Fibroblast of skin of left biceps (primary cell): ENCODE measurements around the gene COG5.

Source experiments
- DNase-seq, 2 experiments: peaks; one replicate each; pipeline ENCODE4 v3.0.0-alpha.2; 2013; ENCODE audit warnings: low read depth in 2 of 2

Gene COG5

DNA sequence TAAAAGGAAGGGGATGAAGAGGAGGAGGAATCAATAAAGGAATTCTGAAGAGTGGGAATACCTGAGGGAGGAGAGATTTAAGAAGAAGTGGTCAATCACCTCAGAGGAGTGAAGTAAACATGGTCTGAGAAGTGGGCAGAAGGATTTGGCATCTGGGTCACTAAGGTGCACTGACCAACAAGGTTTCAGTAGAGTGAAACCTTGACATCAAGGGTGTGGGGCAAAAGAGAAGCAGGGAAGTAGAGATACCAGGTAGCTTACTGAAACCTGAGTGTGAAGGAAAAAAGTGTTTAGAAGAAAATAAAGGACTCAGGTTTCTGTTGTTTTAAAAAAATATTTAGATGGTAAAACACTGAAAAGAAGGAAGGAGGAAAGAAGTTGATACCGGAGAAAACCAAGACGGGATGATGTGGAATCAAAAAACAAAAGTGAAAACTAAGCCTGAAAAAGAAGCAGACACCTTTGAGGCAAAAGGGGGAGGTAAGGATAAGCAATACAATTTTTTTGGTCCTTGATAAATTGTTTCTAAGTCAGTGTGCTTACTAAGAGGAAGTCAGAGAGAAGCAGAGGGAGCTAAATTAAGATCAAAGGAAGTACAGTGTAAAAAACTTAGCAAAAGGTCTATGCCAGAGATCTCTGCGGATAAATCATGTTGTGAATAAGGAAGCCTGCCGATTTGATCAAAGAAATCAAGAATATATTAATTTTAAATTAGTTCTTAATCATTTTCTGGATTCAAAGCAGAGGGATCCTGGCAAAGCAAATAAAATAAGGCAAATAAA, 231.0 kb downstream of the COG5 start:
- no peak for DNase-seq

DNA sequence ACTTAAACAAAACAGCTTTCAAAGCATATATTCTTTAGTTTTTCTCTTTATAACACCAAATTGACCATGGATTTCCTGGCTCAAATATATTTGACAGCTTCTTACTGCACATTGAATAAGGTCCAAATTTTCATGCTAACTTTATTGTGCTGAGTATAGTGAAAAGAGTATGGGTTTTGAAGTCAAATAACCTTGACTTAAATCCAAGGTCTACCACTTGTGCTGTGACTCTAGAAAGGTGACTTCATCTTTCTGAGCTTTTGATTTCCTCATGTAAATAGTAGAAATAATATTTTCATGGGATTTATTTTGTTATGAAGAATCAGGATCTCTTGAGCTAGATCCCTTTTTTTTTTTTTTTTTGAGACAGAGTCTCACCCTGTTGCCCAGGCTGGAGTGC, 233.2 kb downstream of the COG5 start:
- no peak for DNase-seq

DNA sequence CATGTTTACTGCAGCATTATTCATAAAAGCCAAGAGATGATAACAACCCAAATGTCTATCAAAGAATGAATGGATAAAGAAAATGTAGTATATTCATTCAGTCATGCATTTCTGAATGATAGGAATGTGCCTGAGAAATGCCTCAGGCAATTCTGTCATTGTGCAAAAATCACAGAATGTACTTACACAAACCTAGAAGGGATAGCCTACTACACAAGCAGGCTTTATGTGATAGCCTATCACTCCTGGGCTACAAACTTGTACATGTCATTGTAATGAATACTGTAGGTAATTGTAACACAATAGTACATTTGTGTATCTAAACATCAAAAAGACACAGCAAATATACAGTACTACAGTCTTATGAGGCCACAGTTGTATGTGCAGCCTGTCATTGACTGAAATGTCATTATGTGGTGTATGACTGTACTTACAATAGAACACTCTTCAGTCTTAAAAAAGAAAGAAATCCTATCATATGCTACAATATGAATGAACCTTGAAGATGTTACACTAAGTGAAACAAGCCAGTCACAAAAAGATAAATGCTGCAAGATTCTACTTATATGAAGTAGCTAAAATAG, 235.6 kb downstream of the COG5 start:
- no peak for DNase-seq

DNA sequence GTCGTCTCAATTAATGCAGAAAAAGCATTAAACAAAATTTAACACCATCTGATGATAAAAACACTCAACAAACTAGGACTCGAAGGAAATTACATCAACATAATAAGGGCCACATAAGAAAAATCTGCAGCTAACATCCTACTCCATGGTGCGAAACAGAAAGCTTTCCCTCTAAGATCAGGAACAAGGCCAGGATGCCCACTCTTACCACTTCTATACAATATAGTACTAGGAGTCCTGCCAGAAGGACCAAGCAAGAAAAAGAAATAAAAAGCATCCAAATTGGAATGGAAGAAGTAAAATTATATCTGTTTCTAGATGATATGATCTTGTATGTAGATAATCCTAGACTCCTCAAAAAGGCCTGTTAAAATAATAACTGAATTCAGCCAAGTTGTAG, 237.7 kb downstream of the COG5 start:
- DNase-seq = no peak

DNA sequence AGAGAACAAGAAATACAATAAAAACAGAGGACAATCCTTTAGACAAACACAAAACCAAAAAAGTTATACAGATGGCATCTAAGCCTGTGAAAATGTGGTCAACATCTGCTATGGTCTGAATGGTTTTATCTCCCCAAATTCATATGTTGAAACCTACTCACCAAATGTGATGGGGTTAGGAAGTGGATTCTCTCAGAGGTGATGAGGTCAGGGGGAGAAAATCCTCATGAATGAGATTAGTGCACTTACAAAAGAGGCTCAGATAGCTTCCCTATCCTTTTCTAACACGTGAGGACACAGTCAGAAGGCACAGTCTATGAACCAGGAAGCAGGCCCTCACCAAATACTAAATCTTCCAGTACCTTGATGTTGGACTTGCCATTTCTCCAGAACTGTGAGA, 241.7 kb downstream of the COG5 start:
- no peak for DNase-seq

DNA sequence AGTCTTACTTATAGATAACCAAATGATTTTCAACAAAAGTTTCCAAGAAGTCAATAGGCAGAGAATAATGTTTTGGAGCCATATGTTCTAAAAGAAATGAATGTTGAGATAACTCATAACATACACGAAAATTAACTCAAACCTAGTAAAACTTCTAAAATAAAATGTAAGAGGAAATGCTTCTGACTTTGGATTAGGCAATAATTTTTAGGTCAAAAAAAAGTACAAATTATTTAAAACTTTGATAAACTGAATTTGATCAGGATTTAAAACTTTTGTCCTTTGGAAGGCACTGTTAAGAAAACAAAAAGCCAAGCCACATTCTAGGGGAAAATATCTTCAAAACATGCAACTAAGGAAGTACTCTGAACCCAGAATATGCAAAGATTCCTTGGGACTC, 242.1 kb downstream of the COG5 start:
- no peak for DNase-seq

DNA sequence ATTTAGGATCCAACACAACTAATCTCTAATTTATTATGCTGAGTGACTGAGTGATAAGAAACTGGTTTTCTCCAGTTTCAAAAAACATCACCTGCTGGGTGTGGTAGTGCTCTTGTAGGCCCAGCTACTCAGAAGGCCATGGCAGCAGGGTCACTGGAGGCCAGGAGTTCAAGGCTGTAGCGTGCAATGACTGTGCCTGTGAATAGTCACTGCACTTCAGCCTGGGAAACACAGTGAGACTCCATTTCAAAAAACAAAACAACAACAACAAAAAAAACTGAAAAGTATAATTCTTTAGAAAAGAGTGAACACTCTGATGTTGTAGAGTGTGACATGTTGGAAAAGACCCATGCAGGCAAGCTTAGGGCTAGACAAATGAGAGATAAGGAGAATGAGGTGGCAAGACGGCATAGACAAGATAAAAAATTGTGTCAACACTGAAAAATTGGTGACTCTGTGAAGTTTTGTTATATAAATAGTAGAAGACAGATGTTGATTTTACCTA, 243.9 kb downstream of the COG5 start:
- no peak for DNase-seq

DNA sequence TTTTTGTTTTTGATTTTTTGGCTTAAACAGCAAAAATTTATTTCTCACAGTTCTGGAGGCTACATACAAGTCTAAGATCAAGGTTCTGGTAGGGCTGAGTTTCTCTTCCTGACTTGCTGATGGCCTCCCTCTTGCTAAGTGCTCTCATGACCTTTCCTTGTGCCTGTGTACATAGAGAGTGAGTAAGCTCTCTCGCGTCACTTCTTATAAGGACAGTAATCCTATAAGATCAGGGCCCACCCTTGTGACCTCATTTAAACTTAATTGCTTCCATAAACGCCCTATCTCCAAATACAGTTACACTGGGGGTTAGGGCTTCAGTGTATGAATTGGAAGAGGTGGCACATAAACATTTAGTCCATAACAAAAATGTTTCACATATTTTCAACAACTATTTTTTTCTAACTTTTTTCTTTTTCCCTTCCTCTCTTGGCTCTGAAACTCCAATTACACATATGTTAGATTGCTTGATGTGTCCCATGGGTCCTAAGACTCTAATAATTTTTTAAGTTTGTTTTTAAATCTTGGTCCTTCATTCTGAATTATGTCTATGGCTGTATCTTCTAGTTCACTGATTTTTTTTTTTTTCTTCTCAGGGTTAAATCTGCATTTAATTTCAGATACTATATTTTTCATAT, 245.1 kb downstream of the COG5 start:
- no peak for DNase-seq

DNA sequence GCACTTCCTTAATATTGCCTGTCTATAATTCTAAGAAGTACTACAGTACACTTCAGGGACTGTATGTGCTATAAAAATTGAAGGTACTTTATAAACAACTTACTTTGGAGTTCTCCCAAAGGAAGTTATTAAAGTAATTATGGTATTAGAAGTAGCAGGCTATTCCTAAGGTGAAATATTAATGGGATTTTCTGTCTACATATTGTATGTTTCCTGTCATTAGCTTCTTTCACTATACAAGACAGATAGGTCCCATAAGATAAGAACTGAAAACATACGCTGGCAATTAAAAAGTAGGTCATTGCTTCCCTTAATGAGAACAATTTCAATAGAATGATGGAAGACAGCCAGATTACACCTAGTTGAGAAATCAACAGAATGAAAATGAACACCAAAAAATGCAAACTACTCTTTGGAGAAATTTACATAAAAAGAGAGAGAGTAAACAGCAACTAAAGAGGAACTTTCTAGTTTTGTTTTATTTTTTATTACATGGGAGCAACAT, 248.0 kb downstream of the COG5 start:
- DNase-seq = no peak

DNA sequence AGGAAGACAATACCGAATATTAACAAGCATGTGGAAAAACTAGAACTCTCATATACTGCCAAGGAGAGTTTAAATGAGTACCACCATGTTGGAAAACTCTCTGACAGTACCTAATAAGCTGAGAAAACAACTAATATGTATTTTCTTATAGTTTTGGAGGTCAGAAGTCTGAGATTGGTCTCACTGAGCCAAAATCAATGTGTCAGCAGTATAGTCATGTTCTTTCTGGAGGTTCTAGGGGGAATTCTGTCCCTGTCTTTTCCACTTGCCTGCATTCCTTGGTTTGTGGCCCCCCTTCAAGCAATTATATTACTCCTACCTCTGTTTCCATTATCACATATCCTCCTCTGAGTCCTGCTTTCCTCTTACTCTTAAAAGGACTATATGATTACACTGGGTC, 250.4 kb downstream of the COG5 start:
- no peak for DNase-seq

DNA sequence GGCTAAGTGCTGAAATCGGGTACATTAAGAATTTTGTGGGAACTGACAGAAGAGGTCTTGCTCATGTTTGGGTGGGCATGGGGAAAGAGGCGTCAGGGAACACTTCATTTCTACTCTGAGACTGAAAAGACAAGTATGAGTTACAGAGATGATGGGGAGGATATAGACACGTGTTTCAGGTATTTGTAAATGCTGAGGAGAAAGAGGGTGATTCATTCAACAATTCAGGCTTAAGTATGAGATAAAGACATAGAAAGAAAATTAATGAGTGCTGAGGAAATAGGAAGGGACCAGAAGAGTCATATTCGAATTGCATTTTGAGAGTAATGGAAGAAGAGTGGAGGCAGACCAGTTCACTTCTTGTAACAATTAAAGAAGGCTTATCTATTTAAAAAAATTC, 251.3 kb downstream of the COG5 start:
- DNase-seq = peak in 1 of 2 experiments; percentile 9

DNA sequence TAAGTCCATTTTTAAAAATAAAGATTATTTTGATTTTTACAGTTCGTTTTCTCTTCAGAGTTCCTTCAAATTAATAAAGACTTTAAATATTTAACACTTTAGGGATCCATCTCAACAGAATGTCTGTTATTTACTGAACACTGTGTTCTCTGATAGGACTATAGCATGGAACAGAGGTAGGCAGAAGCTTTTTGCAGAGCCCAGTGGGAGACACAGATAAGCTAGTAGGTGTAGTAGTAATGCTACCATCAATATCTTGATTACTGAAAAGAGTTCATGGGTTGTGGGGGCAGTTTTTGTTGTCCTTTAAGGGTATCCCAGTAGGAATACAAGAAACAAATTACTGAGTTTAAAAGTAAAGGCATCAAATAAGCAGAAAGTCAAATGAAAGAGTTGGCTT, 254.4 kb downstream of the COG5 start:
- no peak for DNase-seq

DNA sequence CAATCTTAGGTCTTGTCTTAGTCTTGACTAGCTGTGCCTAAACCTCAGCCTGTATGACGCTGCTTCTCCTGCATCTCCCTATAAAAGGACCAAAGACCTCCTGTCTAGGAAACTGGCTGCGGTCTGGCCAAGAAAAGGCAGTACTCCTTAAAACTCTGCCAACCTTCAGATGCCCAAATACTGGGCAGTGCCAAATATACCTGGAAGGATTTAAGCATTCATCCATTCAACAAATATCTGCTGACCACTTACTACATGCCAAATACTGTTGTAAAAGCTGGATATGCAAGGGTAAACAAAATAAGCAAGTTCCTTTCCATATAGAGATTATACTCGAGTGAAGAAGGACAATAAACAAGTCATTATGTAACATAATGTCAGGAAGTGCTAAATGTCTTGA, 259.1 kb downstream of the COG5 start:
- DNase-seq = no peak

DNA sequence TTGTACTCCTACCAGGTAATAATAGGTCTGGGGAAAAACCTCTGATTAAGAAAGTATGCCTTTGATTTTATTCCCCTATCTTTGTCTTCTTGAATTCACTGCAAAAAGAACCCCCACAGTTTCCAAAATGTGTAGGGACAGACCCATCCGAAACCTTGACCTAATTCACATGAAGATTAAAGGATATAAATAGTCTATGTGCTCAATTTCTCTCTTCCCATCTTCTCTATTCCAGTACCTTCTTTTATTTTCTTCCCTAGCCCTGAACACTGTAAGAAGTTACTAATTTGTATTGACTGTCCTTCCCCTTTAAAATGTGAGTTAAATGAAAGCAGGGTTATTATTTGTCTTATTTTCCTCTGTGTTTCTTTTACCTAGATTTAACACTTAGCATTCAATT, 259.7 kb downstream of the COG5 start:
- no peak for DNase-seq

DNA sequence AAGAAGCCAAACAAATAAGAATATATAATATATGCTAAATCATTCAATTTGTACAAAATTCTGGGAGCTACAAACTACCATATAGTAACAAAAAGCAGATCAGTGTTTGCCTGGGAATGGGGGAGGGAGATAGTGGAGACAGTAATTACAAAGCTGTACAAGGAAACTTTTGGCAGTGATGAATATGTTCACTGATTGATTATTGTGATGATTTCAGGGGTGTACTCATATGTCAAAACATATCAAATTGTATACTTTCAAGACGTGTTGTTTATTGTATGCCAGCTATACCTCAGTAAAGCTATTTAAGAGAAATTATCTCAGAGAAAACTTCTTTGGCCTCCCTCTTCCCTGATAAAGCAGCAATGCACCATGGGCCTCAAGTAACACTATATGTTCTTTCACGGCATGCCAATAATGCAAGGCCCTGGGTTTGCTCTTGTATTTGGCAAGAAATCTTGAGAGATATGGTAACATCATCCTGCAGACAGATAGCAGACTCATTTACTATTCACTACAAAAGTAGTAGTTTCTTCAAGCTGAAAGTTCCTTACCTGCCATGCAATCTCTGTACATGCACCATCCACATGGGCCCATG, 261.4 kb downstream of the COG5 start:
- no peak for DNase-seq

DNA sequence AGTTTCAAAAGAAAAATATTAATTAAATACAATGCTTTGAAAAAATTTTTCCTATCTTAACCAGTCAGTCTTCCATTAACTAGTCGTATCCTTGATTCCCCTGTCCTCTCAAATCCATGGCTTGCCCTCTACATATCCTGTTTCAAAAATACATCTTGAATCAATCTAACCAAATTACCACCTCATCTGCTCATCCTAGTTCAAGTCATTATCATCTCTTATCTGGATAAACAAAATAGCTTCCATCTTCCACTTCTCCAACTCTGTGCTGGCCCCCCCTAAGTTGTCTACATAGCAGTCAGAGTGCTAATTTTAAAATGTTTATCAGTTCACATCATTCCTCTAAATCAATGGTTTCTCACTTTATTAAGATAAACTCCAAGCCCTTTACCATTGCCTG, 269.5 kb downstream of the COG5 start:
- no peak for DNase-seq

DNA sequence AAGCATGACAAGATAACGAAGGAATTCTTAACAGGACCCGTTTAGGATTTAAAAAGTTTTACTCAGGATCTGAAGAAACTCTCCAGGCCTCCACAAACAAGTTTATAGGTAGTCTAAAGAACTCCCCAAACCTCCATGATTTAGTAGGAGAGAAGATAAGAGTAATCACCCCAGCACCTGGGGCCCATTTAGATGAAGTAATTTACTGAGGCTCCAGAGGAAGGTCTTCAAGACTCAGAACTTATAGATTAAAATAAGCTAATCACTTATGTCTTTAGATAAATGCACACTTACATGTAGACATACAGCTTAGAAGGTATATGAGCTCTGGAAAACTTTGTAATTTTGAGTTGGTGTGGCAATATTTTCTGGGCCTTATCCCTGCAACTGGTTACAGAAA, 271.1 kb downstream of the COG5 start:
- no peak for DNase-seq

DNA sequence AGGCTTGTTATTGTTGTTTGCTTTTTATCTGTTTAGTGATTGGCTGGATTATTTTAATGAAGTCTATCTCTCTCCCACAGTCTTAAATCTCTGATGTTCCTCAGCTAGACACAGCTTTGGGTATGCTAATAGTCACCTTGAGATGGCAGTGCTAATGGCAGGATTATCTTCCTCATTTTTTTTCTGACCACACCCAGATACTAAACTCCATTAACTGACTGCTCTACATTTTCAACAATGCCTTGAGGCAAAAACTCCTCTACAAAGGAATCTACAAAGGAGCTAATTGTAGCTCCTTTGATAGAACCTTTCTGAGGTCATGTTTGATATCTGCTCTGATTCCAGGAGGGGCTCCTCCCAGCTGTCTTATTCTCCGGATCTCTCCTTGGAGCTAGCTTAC, 272.3 kb downstream of the COG5 start:
- no peak for DNase-seq

DNA sequence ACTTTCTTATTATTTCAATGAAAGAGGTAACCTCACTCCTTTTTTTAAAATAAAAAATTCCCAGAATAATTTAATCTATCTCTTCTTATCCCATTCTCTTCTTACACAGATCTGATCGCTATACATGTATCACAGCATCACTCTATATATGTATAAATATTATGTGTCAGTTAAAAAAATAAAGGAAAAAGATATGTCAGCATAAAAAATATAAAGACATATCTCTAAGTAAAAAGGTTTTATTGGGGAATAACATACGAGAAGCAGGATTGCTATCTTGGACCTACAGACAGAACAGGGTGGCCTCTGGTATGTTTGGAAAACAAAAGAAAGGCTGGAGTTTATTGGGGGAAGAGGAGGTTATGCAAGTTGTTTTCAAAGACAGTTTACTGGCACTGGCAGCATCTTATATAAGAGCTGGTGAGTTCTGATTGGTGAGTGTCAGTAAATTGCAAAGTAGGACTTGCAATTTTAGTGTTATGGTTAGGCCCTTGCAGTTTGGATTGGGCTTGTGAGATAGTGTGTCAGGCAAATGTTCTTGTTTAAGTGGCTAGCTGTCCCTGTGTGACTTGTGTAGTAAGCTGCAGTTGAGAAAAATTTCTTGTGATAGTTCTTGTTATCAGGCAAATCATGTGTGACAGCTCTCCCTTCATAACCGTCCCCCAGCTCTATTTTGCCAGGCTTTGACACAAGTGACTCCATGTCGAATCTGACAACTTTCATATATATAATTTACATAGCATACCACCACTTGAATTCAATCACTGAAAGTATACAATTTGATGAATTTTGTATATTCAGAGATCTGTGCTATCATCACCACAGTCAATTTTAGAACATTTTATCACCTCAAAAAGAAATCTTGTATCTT, 276.7 kb downstream of the COG5 start:
- no peak for DNase-seq

DNA sequence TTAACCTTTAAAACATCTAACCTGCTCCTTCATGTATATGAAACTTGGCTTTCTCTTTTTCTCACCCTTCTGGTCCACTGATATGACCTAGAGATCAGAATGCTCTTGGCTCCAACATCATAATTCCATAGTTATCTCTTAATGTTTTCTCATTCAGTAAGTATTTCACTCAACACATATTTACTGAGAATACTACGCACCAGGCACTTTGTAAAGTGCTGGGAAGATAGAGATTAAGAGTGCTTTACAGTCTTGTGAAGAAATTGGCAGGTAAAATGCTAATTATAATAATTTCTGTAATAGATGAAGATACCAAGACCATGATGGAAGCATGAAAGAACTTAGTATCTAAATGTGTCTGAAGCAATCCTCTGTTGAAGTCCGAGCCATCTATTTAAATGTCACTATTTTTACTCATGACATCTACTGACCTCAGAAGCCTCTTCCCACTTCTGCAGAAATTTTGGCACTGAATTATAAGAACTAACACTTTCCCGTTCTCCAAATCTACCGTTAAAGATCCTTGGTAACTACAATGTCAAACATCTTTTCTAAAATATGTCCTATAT, 278.7 kb downstream of the COG5 start:
- DNase-seq = no peak

DNA sequence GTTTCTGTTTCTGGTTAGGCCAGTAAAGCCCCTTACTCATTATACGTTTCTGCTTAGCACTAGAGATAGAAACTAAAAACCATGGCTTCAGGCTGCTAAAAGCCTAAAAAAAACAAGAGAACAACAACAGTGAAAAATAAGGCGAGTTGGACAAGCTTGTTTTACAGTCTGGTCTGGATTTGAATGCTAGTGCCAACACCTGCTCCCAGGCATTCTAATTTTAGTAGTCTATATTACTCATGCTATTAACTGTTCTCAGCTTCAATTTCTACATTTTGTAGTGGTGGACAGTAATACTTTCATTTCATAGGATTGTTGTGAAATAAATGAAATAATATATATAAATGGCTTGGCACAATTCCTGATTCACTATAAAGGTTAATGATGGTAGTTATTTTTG, 286.4 kb downstream of the COG5 start:
- no peak for DNase-seq
